ENCODE results near the gene C22orf15. TPM values are rescaled to one million over a fixed set of nuclear protein-coding genes. Genes with fewer than 3 reads are reported as not detected.

Gene C22orf15, protein sequence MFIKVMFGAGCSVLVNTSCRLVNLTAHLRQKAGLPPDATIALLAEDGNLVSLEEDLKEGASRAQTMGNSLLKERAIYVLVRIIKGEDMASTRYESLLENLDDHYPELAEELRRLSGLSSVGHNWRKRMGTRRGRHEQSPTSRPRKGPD
- polyA plus RNA-seq (2013, experiment 1 of 2), result 0.45 TPM
- 0.44 TPM for polyA plus RNA-seq (2013, experiment 2 of 2)

GRCh38 chr22:23762842-23763578 lies at the start of gene C22orf15:
Gene C22orf15, plus strand, starts transcription at chr22:23762990. Its CDS starts 317 bp downstream, at chr22:23763307.
- Histone ChIP-seq H3K4me3 (ENCODE audit: low read length) (peak within 1 kb of the TSS; percentile 27), H3K9me3 (ENCODE audit: insufficient read depth, low read depth, low read length) (no peaks in the 10 kb centered on the region), H3K27ac (ENCODE audit: low read depth, low read length) (no peak within 1 kb of the TSS), H3K9ac (ENCODE audit: low read depth, low read length) (no peak within 1 kb of the TSS), H3K27me3 (ENCODE audit: insufficient read depth, low read length) (no peaks in the 10 kb centered on the region), H3K36me3 (ENCODE audit: insufficient read depth, low read length) (no peaks in the 10 kb centered on the region), H3K4me1 (ENCODE audit: insufficient read depth, low read length) (peaks cover 18% of the 10 kb centered on the region)
- 61% methylated on average over 21 of the region's 23 CpGs for WGBS

GRCh38 chr22:23713696-23714595 lies 48.8 kb upstream of the C22orf15 start:
- no peak overlapping the region for H3K9ac ChIP-seq (ENCODE audit: low read depth, low read length)
- H3K27ac ChIP-seq (ENCODE audit: low read depth, low read length), result no peak overlapping the region
- no peak overlapping the region for H3K4me3 ChIP-seq (ENCODE audit: low read length)
- H3K9me3 ChIP-seq (ENCODE audit: insufficient read depth, low read depth, low read length), result no peaks in the 10 kb centered on the region
- H3K36me3 ChIP-seq (ENCODE audit: insufficient read depth, low read length), result peaks cover 57% of the 10 kb centered on the region
- H3K4me1 ChIP-seq (ENCODE audit: insufficient read depth, low read length), result no peaks in the 10 kb centered on the region
- WGBS, result 95% methylated on average over 28 of the region's 28 CpGs
- H3K27me3 ChIP-seq (ENCODE audit: insufficient read depth, low read length), result no peaks in the 10 kb centered on the region

DNA sequence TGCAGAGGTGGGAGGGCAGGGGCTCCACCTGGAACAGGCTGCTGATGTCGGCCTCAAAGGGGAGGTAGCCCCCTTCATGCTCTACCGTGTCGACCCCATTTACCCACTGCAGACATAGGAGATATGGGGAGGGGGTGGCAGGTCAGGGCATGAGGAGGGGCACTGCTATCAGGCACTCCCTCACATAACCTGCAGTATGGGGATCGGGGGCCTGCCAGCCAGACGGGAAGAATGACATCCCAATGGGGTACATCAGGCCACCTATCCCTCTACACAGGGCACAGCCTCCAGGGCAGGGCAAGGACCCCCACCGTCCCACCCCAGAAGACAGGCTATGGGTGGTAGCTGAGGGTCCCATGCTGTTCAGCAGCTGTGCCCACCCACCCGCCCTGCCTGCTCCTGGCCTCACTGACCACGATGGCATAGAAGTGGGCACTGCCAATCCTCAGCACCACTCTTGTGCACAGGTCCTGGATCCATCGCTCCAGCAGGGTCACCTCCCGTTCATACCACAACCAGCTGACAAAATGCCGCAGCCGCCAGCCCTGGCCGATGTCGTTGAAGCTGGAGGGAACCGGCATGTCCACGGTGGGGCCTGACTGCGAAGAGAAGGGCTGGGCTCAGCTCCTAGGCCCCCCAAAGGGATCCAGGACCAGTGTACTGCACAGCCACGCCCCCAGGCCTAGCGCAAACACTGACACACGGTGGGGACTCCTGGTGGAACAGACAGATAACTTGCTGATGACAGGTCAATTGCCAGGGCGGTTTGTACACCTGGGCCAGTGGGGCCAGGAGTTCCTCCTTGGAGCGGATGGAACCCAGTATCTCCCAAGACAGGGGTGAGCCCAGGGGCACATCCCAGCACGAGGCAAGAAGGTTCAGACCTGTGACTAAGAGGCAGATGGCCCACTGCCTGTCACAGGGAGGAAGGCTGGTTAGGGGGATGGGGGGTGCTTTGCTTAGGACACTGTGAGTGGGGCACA lies 47.9 kb upstream of the C22orf15 start:
- no peak overlapping the region for H3K9ac ChIP-seq (ENCODE audit: low read depth, low read length)
- no peak overlapping the region for H3K4me3 ChIP-seq (ENCODE audit: low read length)
- H3K36me3 ChIP-seq (ENCODE audit: insufficient read depth, low read length), result peaks cover 48% of the 10 kb centered on the region
- 94% methylated on average over 22 of the region's 23 CpGs for WGBS
- no peaks in the 10 kb centered on the region for H3K4me1 ChIP-seq (ENCODE audit: insufficient read depth, low read length)
- H3K27me3 ChIP-seq (ENCODE audit: insufficient read depth, low read length), result no peaks in the 10 kb centered on the region
- H3K9me3 ChIP-seq (ENCODE audit: insufficient read depth, low read depth, low read length), result no peaks in the 10 kb centered on the region
- no peak overlapping the region for H3K27ac ChIP-seq (ENCODE audit: low read depth, low read length)

- no peaks in the 10 kb centered on the region for H3K9me3 ChIP-seq (ENCODE audit: insufficient read depth, low read depth, low read length)
- H3K9ac ChIP-seq (ENCODE audit: low read depth, low read length), result no peak overlapping the region
- no peak overlapping the region for H3K27ac ChIP-seq (ENCODE audit: low read depth, low read length)
- H3K27me3 ChIP-seq (ENCODE audit: insufficient read depth, low read length), result no peaks in the 10 kb centered on the region
- no peaks in the 10 kb centered on the region for H3K4me1 ChIP-seq (ENCODE audit: insufficient read depth, low read length)
- WGBS, result 92% methylated on average over 18 of the region's 18 CpGs
- H3K4me3 ChIP-seq (ENCODE audit: low read length), result peak overlapping the region; percentile 90
- peaks cover 38% of the 10 kb centered on the region for H3K36me3 ChIP-seq (ENCODE audit: insufficient read depth, low read length)
These were observed 46.9 kb upstream of the C22orf15 start for GRCh38 chr22:23715806-23716375.

DNA sequence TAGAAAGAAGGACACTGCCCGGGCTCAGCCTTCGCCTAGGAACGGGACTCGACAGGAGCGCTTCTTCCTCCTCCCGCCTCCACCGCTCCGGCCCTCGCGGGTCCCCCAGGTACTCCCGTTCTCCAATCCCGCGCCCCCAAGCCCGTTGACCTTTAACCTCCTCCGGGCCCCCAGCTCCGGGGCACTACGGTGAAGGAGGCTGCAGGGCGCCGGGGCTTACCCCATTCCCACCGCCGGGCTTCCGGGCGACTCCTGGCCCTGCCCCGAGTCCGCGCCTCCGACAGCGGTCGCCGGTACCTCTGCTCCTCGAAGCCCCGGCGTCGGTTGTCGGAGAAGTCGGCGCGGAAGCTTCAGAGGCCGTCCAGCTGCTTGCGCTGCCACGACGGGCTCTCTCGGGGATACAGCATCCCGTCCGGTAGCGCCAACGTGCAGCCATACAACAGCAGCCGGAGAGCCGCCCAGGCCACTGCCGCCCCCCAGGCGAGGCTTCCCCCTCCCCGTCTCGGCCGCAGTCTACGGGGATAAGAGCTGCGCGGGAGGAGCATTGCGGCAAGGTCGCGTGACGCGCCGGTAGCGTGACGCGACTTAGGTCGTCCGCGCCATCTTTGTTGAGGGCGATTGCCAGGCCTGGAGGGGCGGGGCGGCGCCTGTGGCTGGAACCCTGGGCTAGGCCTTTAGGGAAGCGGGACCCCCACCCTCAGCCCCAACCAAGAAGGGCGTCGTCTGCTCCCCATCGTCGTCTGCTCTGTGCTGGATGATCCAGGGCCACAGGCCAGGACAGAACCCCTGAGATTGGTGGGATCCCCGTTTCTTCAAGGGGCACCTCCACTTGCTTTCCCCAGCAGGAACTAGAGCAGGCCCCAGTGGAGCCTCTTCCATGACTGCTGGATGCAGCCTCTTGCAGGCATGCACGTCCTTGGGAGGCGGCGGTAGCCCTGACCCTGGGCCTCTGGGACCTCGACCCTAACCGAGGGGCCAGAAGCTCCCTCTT lies 45.7 kb upstream of the C22orf15 start:
- Histone ChIP-seq H3K4me3 (ENCODE audit: low read length) (peak overlapping the region; percentile 90), H3K36me3 (ENCODE audit: insufficient read depth, low read length) (peaks cover 26% of the 10 kb centered on the region), H3K9ac (ENCODE audit: low read depth, low read length) (peak overlapping the region; percentile 87), H3K9me3 (ENCODE audit: insufficient read depth, low read depth, low read length) (no peaks in the 10 kb centered on the region), H3K27me3 (ENCODE audit: insufficient read depth, low read length) (no peaks in the 10 kb centered on the region), H3K27ac (ENCODE audit: low read depth, low read length) (peak overlapping the region; percentile 73), H3K4me1 (ENCODE audit: insufficient read depth, low read length) (no peaks in the 10 kb centered on the region)
- WGBS, result 5% methylated on average over 84 of the region's 84 CpGs

DNA sequence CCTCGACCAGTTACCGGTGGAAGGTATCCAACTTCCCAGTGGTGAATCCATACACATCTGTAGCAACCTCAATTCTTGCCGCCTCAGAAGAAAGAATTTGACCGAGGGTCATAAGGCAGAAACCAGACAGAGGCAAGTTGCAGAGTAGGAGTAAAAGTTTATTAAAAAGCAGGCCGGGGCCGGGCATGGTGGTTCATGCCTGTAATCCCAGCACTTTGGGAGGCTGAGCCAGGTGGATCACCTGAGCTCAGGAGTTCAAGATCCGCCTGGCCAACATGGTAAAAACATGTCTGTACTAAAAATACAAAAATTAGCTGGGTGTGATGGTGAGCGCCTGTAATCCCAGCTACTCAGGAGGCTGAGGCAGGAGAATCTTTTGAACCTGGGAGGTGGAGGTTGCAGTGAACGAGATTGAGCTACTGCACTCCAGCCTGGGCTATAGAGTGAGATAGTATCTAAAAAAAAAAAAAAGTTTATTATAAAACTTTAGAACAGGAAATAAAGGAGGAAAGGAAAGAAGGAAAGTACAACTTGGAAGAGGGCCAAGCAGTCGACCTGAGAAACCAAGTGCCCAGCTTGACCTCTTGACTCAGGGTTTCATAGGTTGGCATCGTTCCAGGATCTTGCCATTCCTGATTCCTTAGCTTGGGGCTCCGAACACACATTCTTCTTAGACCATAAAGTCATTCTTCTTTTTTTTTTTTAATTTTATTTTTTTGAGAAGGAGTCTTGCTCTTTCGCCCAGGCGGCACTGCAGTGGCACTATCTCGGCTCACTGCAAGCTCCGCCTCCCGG lies 44.2 kb upstream of the C22orf15 start:
- Histone ChIP-seq H3K36me3 (ENCODE audit: insufficient read depth, low read length) (peaks cover 13% of the 10 kb centered on the region), H3K9ac (ENCODE audit: low read depth, low read length) (no peak overlapping the region), H3K27ac (ENCODE audit: low read depth, low read length) (no peak overlapping the region), H3K9me3 (ENCODE audit: insufficient read depth, low read depth, low read length) (no peaks in the 10 kb centered on the region), H3K4me3 (ENCODE audit: low read length) (no peak overlapping the region), H3K27me3 (ENCODE audit: insufficient read depth, low read length) (no peaks in the 10 kb centered on the region), H3K4me1 (ENCODE audit: insufficient read depth, low read length) (no peaks in the 10 kb centered on the region)
- 96% methylated on average over 17 of the region's 17 CpGs for WGBS

DNA sequence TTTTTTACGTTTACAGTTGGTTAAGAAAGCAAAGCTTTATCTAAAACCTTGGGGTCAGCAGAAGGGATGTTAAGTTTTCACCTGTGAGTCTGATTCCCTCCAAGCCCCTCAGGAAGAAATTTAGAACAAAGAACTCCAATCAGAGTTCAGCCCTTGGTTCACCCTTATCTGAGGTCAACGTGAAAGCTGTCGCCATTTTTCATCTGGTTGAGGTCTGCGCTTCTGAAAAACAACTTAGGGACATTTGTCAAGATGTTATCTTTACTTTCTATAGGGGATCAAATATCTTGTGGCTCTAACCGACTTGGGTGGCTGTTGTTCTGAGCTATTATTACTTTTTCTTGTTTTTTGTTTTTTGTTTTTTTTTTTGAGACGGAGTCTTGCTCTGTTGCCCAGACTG lies 41.9 kb upstream of the C22orf15 start:
- WGBS, result 91% methylated on average over 6 of the region's 6 CpGs
- Histone ChIP-seq H3K4me1 (ENCODE audit: insufficient read depth, low read length) (no peaks in the 10 kb centered on the region), H3K9ac (ENCODE audit: low read depth, low read length) (no peak overlapping the region), H3K27ac (ENCODE audit: low read depth, low read length) (no peak overlapping the region), H3K27me3 (ENCODE audit: insufficient read depth, low read length) (no peaks in the 10 kb centered on the region), H3K36me3 (ENCODE audit: insufficient read depth, low read length) (no peaks in the 10 kb centered on the region), H3K9me3 (ENCODE audit: insufficient read depth, low read depth, low read length) (no peaks in the 10 kb centered on the region), H3K4me3 (ENCODE audit: low read length) (no peak overlapping the region)

DNA sequence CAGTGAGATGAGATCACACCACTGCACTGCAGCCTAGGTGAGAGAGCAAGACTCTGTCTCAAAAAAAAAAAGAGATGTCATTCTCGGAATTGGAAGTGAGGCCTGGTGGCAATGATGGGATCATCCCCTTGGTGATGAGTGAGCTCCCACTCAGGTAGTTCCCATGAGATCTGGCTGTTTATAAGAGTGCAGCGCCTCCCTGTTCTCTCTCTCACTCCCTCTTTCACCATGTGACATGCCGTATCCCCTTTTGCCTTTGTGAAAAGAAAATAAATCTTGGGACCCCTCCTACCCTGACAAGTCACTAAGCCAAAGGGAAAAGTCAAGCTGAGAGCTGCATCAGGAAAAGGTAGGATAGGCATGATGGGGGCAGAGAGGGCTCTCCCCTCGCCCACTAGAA lies 40.6 kb upstream of the C22orf15 start:
- H3K9me3 ChIP-seq (ENCODE audit: insufficient read depth, low read depth, low read length), result no peaks in the 10 kb centered on the region
- H3K4me1 ChIP-seq (ENCODE audit: insufficient read depth, low read length), result no peaks in the 10 kb centered on the region
- 87% methylated on average over 3 of the region's 4 CpGs for WGBS
- no peak overlapping the region for H3K27ac ChIP-seq (ENCODE audit: low read depth, low read length)
- no peak overlapping the region for H3K4me3 ChIP-seq (ENCODE audit: low read length)
- H3K27me3 ChIP-seq (ENCODE audit: insufficient read depth, low read length), result no peaks in the 10 kb centered on the region
- H3K36me3 ChIP-seq (ENCODE audit: insufficient read depth, low read length), result no peaks in the 10 kb centered on the region
- H3K9ac ChIP-seq (ENCODE audit: low read depth, low read length), result no peak overlapping the region

DNA sequence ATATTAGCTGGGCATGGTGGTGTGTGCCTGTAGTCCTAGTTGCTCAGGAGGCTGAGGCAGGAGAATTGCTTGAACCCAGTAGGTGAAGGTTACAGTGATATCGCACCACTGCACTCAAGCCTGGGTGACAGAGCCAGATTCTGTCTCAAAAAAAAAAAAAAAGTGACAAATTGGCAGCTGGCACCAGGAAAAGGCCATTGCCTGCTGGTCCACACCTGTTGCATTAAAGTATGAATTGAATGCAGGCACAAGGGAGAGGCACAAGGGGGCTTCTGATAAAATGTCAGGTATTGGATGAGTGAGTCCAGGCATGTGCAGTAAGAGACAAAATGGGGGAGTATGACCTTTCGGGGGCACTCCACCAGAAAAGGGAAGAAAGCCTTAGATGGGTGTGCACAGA lies 40.1 kb upstream of the C22orf15 start:
- Histone ChIP-seq H3K9me3 (ENCODE audit: insufficient read depth, low read depth, low read length) (no peaks in the 10 kb centered on the region), H3K9ac (ENCODE audit: low read depth, low read length) (no peak overlapping the region), H3K27ac (ENCODE audit: low read depth, low read length) (no peak overlapping the region), H3K4me1 (ENCODE audit: insufficient read depth, low read length) (no peaks in the 10 kb centered on the region), H3K27me3 (ENCODE audit: insufficient read depth, low read length) (no peaks in the 10 kb centered on the region), H3K36me3 (ENCODE audit: insufficient read depth, low read length) (no peaks in the 10 kb centered on the region), H3K4me3 (ENCODE audit: low read length) (no peak overlapping the region)
- WGBS, result 92% methylated on average over 2 of the region's 2 CpGs

Measured in HUES64 (cell line).